Germinal center (tissue), 1 donor: Measurements from ENCODE around the gene ATP5F1A.

Source experiments
- DNase-seq: peaks from one replicate; pipeline ENCODE4 v3.0.0; 2012; ENCODE audit warnings: mixed read lengths, low spot score

ATP5F1A gene

DNA sequence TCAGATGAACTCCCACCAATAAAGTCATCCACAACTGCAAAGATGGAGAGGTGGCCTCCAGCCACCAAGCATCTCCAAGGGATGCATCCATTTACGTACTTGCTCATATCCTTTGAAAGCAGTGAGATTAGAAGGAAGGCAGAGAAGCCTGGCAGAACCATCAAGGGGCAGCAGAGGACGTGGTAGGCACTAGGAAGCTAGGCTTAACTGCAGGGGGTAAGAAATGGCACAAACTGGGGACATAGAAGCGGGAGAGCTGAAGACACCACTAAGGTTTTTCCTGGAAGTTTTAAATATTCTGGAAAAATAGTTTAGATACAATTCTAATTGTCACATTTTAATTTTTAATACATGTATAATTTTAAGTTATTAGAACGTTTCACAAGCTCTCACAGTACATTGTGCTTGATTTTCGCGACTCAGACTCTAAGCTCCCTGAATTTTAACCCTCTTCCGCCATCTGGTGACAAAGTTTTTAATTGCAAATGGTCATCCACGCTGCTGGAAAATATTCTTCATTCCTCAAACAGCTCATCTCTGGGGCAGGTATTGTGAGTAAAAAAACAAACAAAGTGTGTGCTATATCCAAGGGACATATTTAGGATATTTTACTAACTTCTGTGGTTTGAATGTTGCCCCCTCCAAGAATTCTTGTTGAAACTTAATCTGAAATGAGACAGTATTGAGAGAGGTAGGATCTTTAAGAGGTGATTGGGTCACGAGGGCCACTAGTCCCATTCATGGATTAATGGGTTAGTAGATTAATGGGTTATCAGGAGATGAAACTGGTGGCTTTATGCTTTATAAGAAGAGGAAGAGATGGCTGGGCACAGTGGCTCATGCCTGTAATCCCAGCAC lies 24.4 kb downstream of the ATP5F1A start:
- DNase-seq = peak; percentile 41

DNA sequence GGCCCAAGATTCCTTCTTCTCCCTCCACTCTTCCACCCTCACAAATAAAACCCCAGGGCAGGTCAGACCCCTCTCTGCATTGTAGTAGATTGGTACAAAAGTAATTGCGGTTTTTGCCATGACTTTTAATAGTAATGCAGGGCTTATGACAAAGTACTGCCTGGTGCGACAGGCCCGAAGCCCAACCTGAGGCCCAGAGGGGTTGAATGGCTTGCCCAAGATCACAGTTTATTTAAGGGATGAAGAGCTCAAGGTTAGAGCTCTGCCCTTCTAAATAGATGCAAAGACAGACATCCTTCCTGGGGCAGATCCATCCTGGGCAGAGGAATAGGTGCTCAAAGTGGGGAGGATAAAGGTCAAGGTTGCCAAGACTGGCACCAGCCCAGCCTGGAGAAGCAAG lies 25.1 kb downstream of the ATP5F1A start:
- DNase-seq = no peak

- DNase-seq = no peak
Observed at GRCh38 chr18:46072376-46072867, 25.7 kb downstream of the ATP5F1A start.

- DNase-seq = peak; percentile 24
Observed at GRCh38 chr18:46071653-46072375, 26.3 kb downstream of the ATP5F1A start, which contains the start of gene PSTPIP2. Gene PSTPIP2 (minus strand): TSS chr18:46072260. CDS start chr18:46072188, 72 bp downstream.

DNA sequence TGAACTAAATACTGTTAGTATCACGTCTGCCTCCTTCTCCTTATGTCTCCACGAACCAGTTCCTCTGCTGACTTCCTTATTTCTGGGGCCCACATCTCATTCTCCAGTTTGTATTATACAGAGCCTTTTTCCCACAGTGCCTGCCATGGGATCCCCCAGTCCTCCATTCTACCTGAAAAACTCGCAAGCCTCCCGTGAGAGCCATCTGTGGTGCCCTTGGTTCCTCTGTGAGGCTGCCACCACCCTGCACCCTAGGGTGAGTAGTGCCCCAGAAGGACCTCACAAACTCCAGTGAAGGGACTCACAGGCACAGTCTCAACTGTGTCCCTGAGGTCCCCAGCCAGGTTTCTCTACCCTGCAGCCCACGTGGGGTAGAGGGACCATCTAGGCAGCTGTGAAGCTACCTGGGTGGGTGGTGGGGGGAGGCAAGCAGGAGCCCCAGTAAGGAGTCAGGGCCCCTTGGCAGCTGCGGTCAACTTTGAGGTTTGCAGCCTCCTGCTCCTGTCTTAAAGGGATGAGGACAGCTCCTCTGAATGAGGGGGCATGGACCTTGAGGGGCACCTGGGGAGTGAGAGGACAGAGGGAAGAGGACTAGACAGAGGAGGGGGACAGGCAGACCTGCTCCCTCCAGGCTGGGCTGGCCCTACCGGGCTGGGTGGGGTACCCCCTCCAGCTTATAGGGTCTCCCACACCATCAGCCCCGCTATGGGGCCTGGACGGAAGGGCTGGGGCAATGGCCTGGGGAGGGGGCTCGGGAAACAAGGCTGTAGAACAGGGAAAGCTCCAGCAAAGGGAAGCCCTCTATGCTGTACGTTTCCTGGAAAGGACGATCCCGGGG lies 27.1 kb downstream of the ATP5F1A start:
- no peak for DNase-seq

DNA sequence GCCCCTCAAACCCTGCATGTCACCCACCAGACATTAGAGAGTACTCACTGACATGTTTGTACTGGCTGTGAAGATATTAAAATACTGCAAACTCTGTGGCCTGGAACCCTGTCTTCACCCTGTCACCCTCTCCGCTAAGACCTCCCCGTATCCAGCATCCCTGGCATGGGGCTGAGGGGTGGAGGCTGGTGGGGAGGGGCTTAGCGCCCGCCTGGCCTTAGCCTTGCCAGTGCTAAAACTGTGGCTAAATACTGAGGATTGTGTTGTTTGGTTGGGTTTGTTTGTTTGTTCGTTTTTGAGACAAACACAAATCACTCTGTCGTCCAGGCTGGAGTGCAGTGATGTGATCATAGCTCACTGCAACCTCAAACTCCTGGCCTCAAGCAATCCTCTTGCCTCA lies 27.9 kb downstream of the ATP5F1A start:
- no peak for DNase-seq

GRCh38 chr18:46069524-46069923 lies 28.6 kb downstream of the ATP5F1A start:
- no peak for DNase-seq

DNA sequence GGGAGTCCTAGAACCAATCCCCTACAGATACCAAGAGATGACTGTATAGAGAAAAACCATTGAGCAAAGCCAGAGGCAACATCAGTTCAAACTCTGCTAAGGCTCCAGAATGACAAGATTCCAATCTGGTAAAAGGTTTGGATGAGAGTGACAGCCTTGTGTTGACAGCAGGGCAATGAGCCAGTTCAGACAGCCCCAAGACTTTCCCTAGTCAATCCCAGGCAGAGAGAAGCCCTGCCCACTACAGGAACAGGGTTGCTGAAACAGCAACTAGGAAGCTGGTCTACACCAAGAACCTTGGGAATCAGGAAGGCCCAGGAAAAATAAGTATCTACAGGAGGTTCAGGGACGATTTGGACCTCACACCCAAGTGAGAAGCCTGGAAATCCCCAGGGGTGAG lies 29.3 kb downstream of the ATP5F1A start:
- DNase-seq = no peak

DNA sequence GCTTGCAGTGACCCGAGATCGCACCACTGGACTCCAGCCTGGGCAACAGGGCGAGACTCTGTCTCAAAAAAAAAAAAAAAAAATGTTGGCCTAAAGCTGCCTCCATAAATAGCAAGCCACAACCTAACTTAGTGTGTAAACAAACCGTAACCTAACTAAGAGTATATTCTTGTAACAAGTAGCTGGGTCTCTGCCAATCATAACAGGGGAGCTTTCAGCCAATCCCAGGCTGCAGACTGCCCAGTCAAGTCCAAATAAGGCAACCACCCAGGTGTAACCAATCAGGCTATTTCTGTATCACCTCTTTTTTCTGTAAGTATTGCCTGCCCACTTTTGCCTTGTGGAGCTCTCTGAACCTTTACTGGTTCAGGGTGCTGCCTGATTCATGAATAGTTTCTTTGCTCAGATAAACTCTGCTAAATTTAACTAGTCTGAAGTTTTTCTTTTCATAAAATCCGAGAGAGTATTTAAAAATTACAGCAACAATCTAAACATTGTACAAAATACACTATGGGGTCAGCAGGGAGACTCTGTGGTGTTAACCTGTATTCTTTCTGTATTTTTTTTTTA lies 30.6 kb downstream of the ATP5F1A start:
- no peak for DNase-seq

DNA sequence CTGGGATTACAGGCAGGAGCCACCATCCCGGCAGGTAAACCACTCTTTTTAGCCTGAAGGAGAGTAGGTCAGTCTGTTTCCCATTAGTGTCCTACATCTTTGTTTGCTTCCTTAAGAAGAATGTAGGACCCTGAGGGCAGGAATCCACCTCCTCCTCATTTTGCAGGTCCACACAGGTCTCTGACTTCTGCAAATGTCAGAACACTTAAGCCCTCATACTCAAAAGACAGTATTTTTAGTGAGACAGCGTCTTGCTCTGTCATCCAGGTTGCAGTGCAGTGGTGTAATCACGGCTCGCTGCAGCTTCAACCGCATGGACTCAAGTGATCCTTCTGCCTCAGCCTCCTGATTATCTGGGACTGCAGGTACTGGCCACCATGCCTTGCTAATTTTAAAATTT lies 35.3 kb downstream of the ATP5F1A start:
- no peak for DNase-seq

DNA sequence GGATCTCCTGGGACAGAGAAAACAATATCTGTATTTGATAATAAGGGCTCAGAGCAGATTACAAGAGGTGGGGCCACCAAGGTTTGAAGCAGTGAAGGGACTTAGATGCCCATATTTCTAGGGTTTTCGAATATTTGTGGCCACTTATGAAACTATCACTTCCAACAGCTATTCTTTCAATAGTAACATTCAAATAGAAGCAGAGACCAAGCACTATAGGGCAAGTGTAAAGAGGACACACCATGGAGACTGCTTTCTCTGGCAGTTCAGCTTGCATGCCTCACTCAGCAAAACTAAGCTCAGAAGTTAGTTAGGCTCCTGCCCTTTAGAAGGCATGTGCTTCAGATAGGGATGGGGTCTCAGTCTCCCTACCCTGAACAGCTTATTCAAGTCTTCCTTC lies 36.3 kb downstream of the ATP5F1A start:
- no peak for DNase-seq

DNA sequence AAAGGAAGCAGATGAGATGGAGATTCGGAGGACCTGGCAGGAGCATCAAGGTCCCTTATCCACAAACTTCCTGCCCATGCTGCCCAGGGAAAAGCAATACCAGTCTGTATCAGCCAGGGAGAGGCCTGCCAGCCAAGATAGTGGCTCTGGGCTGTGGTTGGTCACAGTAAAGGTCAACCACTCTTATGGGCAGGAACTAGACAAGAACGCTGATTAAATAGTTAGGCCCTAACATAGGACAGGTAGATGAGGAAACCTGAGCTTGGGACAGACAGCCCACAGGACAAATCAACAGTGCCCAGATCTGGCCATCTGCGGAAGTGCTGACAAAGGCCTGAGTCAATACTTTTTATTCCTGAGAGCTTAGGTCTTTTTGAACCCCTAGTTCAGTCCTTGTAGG lies 36.7 kb downstream of the ATP5F1A start:
- DNase-seq = no peak

DNA sequence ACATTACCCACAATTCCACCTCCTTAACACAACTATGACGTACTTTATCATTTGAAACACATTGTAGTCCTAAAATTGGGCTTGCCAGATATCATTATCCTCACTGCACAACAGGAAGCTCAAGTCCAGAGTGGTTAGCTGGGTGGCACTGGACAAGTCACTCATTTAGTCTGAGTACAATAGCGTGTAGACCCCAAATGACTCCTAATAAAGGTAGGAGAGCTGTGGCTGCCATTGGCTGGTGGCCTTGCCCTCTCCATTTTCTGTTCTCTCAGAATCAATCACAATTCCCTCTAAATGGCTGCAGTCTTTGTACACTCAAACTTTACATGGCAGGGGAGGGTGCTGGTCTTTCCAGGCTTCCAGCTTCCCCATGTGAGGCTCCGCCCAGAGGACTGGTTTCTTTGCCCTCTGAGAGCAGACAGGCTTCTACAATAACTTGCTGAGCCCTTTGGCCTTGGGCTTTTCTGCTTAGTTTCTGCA lies 37.7 kb downstream of the ATP5F1A start:
- DNase-seq = no peak

DNA sequence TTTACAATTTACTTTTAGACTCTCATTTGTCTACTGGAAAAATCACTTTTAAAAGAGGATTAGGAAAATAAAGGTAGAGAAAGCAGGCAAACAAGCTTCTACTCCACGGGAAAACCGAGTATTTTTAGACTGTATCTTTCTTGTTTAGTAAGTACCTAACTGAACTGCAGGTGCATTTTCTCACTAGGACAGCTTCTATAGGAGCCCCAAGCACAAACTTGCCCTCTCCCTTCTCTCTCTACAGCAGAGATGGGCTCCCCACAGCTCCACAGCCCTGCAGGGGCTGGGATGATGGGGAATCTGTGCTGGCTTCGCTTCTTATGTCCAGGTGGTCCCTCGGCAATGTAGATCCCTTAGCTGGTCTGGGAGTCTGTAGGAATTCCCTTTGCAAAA lies 42.3 kb downstream of the ATP5F1A start:
- DNase-seq = no peak

- no peak for DNase-seq
Observed at GRCh38 chr18:46054956-46055837, 42.9 kb downstream of the ATP5F1A start.

DNA sequence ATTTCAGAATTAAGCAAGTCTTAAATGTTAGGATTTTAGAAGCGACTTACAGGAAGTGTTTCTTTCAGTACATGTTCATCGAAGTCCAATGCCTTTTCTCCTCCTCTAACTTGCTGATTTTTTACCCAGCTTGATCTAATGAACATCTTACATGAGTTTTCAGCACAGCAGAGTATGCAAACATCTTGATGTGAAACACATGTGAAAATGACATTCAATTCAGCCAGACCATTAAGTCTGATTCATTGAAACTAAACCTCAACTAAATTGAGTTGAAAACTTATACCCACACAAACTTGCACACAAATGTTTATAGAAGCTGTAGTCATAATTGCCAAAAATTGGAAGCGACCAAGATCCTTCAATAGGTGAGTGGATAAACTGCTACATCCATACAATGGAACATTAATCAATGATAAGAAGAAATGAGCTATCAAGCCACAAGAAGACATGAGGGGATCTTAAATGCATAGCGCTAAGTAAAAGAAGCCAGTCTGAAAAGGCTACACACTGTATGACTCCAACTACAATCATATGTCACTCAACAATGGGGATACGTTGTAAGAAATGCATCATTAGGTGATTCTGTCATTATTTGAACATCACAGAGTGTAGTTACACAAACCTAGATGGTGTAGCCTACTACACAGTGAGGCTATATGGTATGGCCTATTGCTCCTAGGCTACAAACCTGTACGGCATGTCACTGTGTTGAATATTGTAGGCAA lies 44.6 kb downstream of the ATP5F1A start:
- no peak for DNase-seq

DNA sequence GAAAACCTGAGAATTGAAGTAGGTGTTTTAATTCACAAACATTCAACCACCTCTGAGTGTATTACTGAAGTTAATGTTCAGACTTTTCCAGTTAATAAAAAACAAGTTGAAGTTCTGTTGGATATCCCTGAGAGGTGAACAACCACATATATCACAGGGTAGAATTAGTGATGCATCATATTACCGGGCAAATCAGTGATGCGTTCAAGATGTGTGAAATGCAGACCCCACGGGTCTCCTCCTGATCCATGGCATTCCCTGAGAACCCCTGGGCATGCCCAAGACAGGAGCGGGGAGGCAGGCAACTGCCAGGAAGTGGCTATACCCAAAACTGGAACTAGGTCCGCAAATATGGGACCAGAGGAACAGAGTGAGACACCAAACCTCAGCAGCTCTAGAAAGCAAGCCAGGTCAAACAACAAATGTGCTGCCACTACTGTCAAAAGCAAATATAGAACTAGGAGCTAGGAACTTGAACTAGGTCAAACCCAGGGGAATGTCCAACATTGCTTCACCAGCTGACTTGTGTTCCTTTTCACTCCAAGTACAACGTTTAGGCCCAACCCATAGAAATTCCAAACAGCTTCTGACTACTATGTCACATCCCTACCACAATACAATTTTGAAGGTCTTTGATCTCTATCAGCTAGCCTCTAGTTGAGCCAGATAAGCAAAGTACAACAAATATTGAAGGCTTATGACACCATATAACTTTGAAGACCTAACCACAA lies 46.2 kb downstream of the ATP5F1A start:
- no peak for DNase-seq

GRCh38 chr18:46050268-46050667 lies 47.8 kb downstream of the ATP5F1A start:
- no peak for DNase-seq

DNA sequence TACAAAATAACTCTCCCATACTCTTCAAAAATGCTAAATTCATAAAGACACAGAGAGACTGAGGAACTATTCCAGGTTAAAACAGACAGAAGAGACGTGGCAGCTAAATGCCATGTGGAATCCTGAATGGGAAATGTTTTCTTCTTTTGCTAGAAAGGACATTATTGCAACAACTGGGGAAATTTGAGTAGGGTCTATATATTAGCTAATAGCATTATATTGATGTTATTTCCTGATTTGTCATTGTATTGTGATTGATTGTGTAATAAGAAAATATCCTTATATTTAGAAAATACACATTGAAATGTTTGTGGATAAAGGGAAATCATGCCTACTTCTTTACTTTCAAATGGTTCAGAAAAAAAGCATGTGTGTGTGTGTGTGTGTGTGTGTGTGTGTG lies 49.5 kb downstream of the ATP5F1A start:
- no peak for DNase-seq
